Measurements from ENCODE around the gene POPDC2. TPM values are rescaled to one million over a fixed set of nuclear protein-coding genes. Genes with fewer than 3 reads are reported as not detected.

Gene POPDC2
- total RNA-seq, 1 experiment from 2014 or later: 0.37 TPM

GRCh38 chr3:119683421-119683820, 23.0 kb upstream of the POPDC2 start:
- Histone ChIP-seq H4K5ac (ENCODE audit: insufficient read length, low read depth, low read length) (no peak overlapping the region), H2BK20ac (ENCODE audit: low read depth, low read length, poor library complexity, severe bottlenecking) (no peak overlapping the region), H3K27ac (ENCODE audit: insufficient read length, low read depth, low read length) (no peak overlapping the region), H3K79me1 (ENCODE audit: insufficient read depth, low read depth, low read length, poor library complexity, severe bottlenecking) (no peaks in the 10 kb centered on the region), H3K14ac (ENCODE audit: insufficient read depth, low read length) (no peak overlapping the region), H3K27me3 (ENCODE audit: insufficient read depth, low read length) (no peaks in the 10 kb centered on the region), H3T11ph (ENCODE audit: low read length) (no peak overlapping the region), H4K91ac (ENCODE audit: insufficient read length, low read depth, low read length) (no peak overlapping the region), H2BK120ac (ENCODE audit: low read depth, low read length, poor library complexity, severe bottlenecking) (no peak overlapping the region), H4K20me1 (ENCODE audit: control insufficient read depth, insufficient read depth, insufficient read length) (no peaks in the 10 kb centered on the region), H3K56ac (ENCODE audit: insufficient read length, low read depth, low read length) (no peak overlapping the region), H3K9me3 (ENCODE audit: control insufficient read depth, low read depth, low read length) (no peaks in the 10 kb centered on the region), H3K23ac (ENCODE audit: insufficient read length, low read depth, low read length) (no peak overlapping the region), H4K8ac (replicated peaks; ENCODE audit: insufficient read length, low read depth, low read length) (no peak overlapping the region), H2BK15ac (ENCODE audit: low read depth, low read length) (no peak overlapping the region), H3K9ac (ENCODE audit: extremely low read depth, insufficient read length, low read length) (no peak overlapping the region), H3K18ac (ENCODE audit: insufficient read length, low read depth, low read length) (no peak overlapping the region), H3K4ac (ENCODE audit: low read depth, low read length) (no peak overlapping the region), H2AK5ac (ENCODE audit: insufficient read length, low read length) (no peak overlapping the region), H3K79me2 (ENCODE audit: insufficient read depth, low read length) (no peaks in the 10 kb centered on the region), H3K23me2 (ENCODE audit: insufficient read length, low read depth, low read length, poor library complexity, severe bottlenecking) (no peaks in the 10 kb centered on the region), H3K4me1 (ENCODE audit: insufficient read depth, low read length) (no peaks in the 10 kb centered on the region), H2BK12ac (ENCODE audit: insufficient read length, low read depth, low read length) (no peak overlapping the region), H2BK5ac (ENCODE audit: insufficient read length, low read length) (no peak overlapping the region), H3K4me2 (ENCODE audit: insufficient read depth, insufficient read length, low read length) (no peak overlapping the region), H2AFZ (ENCODE audit: low read length) (no peak overlapping the region)
- Mint-ChIP-seq H3K36me3 (ENCODE audit: insufficient read depth in 1 of 3, low read depth in 3 of 3) (peaks cover 5 to 14% (median 10%) of the 10 kb centered on the region in 3 experiments; a peak in 4 of 7 replicates), H3K9me3 (peaks cover 10 to 15% of the 10 kb centered on the region in 2 experiments), H3K27ac (no peak overlapping the region), H3K4me3 (no peak overlapping the region), H3K27me3 (ENCODE audit: low read depth) (no peaks in the 10 kb centered on the region; the same call in 1 of the 2 replicates), H3K4me1 (peaks cover 3 to 4% of the 10 kb centered on the region in 2 experiments; a peak in 3 of 4 replicates)
- DNase-seq: no peak
- TF ChIP-seq CTCF (conservative IDR thresholded peaks at IDR 0.05): no peak
- WGBS (ENCODE audit: extremely low coverage, insufficient read length, low lambda C conversion rate): no CpG with 5 or more reads among the region's 1 CpG
